GM18909 (cell line): ENCODE results near the gene STN1.

Experiments used
- ATAC-seq: cut with Tn5 transposase; IDR thresholded peaks from one replicate; pipeline ENCODE4 v1.9.1; 2021; ENCODE audit warnings: mild to moderate bottlenecking; ENCODE audit not compliant: unreplicated experiment, poor library complexity

STN1 gene

DNA sequence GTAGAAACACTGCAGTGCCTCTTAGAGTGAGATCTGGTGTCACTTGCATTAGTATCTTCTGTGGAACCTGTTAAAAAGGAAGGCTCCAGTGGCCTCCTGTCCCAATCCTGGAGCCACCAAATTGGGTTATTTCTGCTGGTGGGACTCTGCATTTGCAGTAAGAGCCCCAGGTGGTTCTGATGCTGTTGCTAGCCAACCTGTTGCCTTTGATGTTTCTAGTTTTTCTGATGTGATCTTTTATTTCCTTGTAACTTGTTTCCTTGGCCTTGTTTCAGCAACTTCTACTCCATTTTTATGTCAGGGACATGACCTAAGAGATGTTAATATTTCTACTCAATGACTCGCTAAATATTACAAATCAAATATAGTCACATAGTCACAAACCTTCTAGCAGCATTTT lies 12.5 kb upstream of the STN1 start:
- ATAC-seq: no peak

DNA sequence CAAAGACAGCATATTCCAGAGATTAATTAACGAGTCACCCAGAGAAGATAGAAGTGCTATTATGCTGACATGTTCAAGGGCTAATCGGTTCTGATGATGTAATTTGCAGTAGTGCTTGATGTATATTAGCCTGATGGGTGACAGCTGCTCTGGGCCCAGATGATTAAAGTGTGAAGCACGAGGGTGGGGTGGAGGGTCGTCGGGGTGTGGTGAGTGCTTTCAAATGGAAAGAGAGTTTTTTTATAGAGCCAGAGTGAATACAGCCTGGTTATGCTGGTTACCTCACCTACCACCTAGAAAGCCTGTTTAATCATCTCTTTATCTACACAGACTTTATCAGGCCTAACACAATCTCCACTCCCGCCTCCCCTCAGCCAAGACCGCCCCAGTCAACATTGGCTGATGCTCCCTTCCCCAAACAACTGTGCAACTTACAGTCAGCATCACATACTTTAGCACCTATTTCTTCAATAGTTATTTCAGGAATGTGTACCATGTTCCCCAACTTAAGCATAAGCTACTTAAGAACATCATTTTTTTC lies 11.5 kb upstream of the STN1 start:
- no peak for ATAC-seq

DNA sequence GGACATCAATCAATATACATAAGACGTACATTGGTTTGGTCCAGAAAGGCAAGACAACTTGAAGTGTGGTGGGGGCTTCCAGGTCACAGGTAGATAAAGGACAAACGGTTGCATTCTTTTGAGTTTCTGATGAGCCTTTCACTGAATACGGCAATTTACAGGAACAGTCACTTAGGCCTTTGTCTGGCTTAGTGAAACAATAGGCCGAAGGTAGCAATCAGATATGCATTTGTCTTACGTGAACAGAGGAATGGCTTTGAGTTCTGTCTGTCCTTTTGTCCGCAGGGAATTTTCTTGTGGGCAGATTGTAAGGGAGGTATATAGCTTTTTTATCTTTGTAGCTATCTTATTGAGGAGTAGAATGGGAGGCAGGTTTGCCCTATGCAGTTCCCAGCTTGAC lies 10.8 kb upstream of the STN1 start:
- no peak for ATAC-seq

GRCh38 chr10:103926722-103927319 lies 8.8 kb upstream of the STN1 start:
- ATAC-seq: no peak

- ATAC-seq: no peak
These were observed 7.6 kb upstream of the STN1 start for GRCh38 chr10:103925591-103925990.

DNA sequence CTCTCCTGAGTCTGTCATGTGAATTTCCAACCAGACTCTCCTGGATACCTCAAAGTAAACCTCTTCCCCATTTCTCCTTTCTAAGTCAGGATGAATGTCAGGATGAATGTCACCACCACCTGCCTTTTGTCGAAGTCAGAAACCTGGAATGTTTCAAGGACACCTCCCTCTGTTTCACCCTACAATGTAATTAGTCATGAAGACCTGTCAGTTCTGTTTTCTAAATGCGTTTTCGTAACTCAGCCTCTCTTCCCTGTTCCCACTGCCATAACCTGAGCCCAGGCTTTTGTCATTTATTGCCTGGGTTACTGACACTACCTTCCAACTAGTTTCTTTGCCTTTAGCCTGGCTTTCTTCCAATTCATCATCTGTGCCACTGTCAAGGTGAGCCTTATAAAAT lies 5.5 kb upstream of the STN1 start:
- no peak for ATAC-seq

- ATAC-seq: no peak
These were observed 4.7 kb upstream of the STN1 start for GRCh38 chr10:103922659-103923058.

GRCh38 chr10:103921750-103922195 lies 3.8 kb upstream of the STN1 start:
- ATAC-seq: peak; percentile 30

DNA sequence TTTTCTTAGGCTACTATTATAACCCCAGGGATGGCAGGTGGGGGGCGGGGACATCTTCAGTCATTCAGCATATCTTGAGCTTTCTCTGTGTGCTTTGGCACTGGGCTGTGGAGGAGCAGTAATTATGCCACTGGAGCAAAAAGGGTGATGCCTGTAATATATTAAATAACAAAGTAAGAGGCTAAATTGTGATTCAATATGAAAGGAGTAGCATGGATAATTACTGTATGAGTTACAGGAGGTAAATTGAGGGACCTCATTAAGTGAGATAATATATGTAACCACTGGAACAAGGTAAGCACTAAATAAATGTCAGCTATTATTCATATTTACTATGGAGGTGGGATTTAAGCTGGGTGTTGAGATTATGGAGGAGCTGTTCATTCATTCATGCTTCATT lies 3.3 kb upstream of the STN1 start:
- no peak for ATAC-seq

DNA sequence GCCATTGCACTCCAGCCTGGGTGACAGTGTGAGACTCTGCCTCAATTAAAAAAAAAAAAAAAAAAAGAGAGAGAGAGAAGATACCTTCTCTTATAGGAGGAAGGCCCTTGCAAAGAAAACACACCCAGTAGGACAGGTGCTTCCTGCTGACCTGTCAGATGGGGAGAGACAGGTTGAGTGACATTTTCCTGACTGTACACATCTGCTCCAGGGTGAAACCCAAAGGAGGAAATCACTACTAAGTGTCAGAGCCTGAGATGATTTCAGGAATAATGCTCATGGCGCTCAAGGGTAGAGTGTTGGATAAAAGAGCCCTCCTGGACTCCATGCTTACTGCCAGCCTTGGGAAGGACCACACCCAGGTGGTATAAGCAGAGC lies 1.7 kb upstream of the STN1 start:
- ATAC-seq: no peak

GRCh38 chr10:103917302-103918052 lies 507 bp downstream of the STN1 start:
- peak; percentile 24 for ATAC-seq

DNA sequence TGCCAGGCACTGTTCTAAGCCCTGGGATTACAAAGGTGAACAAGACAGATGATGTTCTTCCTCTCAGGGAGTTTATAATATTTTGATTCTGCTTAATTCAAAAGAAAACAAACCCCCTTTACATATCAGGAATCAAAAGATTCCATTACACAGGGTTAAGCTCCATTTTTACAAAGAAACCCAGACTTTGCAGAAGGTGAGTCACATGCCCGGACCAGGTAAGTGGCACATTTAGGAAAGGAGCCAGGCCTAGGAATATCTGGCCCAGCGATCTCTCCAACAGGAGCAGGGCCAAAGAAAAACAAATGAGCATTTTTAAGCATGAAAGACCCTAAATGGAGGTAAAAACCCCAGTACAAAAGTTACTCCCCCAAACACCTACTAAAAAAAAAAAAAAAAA lies 1.1 kb downstream of the STN1 start:
- ATAC-seq: no peak

- ATAC-seq: no peak
These were observed 1.7 kb downstream of the STN1 start for GRCh38 chr10:103916254-103916653.

DNA sequence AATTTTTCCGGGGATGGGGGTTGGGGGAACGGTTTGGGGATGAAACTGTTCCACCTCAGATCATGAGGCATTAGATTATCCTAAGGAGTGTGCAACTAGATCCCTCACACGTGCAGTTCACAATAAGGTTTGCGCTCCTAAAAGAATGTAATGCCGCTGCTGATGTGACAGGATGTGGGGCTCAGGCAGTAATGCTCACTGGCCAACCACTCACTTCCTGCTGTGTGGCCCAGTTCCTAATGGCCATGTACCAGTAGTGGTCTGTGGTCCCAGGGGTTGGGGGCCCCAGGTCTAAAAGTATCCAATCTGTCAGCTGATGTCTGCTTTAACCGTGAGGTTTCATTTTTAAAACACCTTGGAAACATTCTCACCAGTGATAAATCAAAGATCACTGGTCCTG lies 2.2 kb downstream of the STN1 start:
- ATAC-seq: no peak

DNA sequence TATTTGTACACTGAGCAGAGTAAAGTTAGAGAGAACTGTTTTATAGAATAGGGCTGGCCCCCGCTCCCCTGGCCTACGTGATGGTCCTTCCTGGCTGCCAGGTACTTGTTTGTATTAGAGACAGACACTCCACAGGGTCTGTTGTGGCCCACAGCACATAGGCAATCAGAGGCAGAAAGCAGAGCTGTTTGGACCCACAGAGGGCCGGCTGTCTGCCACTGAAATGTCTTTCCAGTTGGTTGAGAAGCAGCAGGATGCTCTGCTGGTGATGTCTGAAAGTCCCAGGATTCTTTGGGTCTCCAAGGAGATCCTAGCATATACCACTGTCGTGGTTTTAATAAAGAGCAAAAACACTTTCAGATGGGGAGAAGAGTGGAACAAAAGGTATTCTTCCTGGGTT lies 5.2 kb downstream of the STN1 start:
- no peak for ATAC-seq

DNA sequence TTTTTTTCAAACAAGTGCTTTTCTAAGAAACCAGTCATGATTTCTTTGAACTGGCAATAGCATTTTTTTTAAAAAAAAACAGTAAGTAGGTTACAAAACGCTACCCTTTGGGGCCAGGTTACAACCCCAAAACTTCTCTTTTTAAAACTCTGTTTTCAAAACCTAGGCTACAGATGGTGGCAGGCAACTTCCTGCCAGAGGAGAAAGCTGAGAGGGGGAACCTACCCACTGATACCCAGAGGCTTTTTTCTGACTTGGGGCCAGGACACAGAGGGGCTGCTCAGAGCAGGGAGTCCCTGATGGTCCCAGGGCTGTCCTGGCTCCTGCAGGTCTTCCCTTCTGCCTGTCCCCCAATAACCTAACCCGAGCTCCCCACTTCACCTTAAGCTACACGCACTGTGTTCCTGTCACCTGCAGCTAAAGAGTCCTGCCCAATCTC lies 6.9 kb downstream of the STN1 start:
- ATAC-seq: peak; percentile 39

DNA sequence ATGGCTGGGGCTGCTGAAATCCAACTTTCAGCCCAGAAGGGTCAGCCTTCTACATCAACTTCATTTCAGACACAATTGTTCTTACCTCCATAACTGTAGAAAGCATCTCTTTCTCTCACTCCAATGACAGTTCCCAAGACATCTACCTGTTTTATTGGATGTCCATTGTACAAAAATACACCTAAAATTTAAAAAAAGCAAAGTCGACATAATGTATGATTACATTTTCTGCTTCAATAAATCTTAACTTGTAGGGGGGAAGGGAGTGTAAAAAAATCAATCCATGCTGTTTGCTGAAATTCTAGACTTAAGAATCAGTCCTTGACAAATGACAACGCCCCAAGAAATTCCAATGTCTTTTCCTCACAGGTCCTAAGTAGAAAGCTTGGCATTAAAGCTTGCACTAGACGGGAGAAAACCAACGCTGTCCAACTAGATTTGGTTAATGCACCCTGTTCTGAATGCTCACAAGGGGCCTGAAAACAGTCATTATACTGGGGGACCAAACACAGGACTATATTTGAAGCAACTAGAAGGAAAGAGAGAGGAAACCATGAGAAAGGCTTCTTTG lies 7.5 kb downstream of the STN1 start:
- ATAC-seq: no peak

GRCh38 chr10:103905441-103905840 lies 12.5 kb downstream of the STN1 start:
- ATAC-seq: no peak

DNA sequence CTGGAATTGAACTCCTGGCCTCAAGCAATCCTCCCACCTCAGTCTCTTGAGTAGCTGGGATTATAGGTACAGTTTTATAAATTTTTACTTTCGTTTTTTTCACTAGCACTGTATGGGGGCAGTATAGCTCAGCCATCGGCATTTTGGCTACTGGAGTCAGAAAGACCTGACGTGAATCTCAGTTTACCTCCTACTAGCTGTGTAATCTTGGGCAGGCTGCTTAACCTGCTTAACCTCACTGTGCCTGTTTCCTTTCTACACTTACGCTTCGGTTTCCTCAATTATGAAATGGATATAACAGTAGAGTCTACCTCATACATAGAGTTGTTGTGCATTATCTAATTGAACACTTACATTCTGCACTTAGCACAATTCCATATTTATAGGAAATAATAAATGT lies 16.7 kb downstream of the STN1 start:
- no peak for ATAC-seq

DNA sequence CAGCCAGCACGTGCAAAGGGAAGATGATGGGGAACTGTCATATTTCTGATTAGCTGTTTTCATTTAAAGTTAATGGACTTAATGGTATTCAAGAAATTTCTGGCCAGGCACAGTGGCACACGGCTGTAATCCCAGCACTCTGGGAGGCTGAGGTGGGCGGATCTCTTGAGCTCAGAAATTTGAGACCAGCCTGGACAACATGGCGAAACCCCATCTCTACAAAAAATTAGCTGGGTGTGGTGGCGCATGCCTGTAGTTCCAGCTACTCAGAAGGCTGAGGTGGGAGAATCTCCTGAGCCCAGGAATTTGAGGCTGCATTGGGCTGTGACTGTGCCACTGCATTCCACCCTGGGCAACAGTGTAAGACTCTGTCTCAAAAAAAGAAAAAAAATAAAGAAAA lies 18.7 kb downstream of the STN1 start:
- ATAC-seq: no peak

DNA sequence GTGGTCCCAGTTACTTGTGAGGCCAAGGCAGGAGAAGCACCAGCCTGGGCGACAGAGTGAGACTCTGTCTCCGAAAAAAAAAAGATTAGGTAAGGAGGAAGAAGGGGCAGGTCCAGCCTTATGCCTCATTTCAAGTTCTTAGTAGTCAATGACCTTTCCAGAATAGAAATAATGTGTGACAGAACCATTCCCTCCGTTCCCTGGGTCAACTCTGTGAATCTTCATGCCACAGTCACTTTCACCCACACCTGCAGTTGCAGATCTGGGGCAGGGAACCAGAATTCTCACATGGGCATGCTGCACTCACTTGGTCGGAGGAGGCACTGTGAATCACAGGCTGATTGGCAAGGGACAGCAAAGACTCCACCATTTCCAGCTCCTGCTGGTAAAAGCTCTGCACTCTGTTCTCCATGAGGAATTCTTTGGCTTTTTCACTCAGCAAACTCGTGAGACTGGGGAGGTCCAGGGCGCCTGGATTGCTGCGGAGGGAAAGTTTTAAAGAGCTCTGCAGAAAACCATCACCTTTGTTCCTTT lies 20.7 kb downstream of the STN1 start:
- no peak for ATAC-seq
